K562 (cell line): ENCODE results near the gene BCAS3. TPM values are rescaled to one million over a fixed set of nuclear protein-coding genes. Genes with fewer than 3 reads are reported as not detected.
A peak's percentile ranks its signal among the peaks of the same experiment; 100 is the strongest.

Experiments used
- ATAC-seq: fragments of 200-7000 bp; cut with Tn5 transposase; 3 replicates; pipeline ENCODE4 v1.9.1; 2020; ENCODE audit warnings: moderate library complexity
- BruUV-seq: library from RNA; stranded (reverse); fragments of 400-500 nt; replicated peaks from 2 replicates; lab custom pipeline; 2021; lab: Mats Ljungman, UMichigan
- CTCF ChIA-PET: fragments of 300-600 bp; formaldehyde crosslinking; extraction: SDS; loops from one replicate; lab custom pipeline; 2021; ENCODE audit warnings: low intra/inter-chr PET ratio; lab: Yijun Ruan, JAX
- POLR2A ChIA-PET: fragments of 300-600, 350-650 bp; sonication (Branson Sonifier 250); formaldehyde crosslinking; extraction: SDS; loops from one replicate; lab custom pipeline; 2021; ENCODE audit warnings: antibody characterized with exemption, inconsistent platforms; lab: Yijun Ruan, JAX
- DNase-seq, 4 experiments: peaks; one replicate each; pipeline versions ENCODE4 v3.0.0 to v3.0.0-alpha.2; 2011 to 2018; ENCODE audit warnings: low spot score in 3 of 4, mixed read lengths in 3 of 4; ENCODE audit errors: extremely low read depth in 1 of 4
- FAIRE-seq: peaks from 2 replicates; lab custom pipeline; 2011; peaks lifted over from hg19 to GRCh38; lab: Jason Lieb, UNC
- H2AFZ ChIP-seq: 2 replicates; pipeline ENCODE4 v1.6.0; 2011; ENCODE audit warnings: low read depth, low read length, control low read depth, inconsistent platforms
- H3K27ac ChIP-seq: fragments of 200-600 bp; 3 replicates; pipeline ENCODE4 v1.8.0; 2011; ENCODE audit warnings: low read depth, mild to moderate bottlenecking, control low read depth, inconsistent platforms, low read length, moderate library complexity, mixed read lengths; ENCODE audit errors: extremely low read depth
- H3K27me3 ChIP-seq, 2 experiments: fragments of 300-600 bp in 1 of 2; 2 replicates in 1 of 2; 3 replicates in 1 of 2; pipeline versions ENCODE4 v1.6.0 to v1.8.0; 2011; ENCODE audit warnings: inconsistent platforms in 2 of 2, low read length in 2 of 2, mild to moderate bottlenecking in 1 of 2, mixed read lengths in 1 of 2, moderate library complexity in 1 of 2; ENCODE audit not compliant: control insufficient read depth in 2 of 2, insufficient read depth in 2 of 2
- H3K36me3 ChIP-seq: fragments of 300-600 bp; 3 replicates; pipeline ENCODE4 v1.8.0; 2011; ENCODE audit warnings: mild to moderate bottlenecking, low read length, inconsistent platforms; ENCODE audit not compliant: control insufficient read depth, insufficient read depth
- H3K4me1 ChIP-seq, 2 experiments: fragments of 200-600 bp in 1 of 2; replicated peaks in 1 of 2; 2 replicates in 1 of 2; 3 replicates in 1 of 2; pipeline versions ENCODE4 v1.5.1 to v1.8.0; 2011; ENCODE audit warnings: inconsistent platforms in 2 of 2, low read length in 2 of 2, mild to moderate bottlenecking in 1 of 2, mixed read lengths in 1 of 2, moderate library complexity in 1 of 2; ENCODE audit not compliant: control insufficient read depth in 2 of 2, insufficient read depth in 2 of 2
- H3K4me2 ChIP-seq: 2 replicates; pipeline ENCODE4 v1.6.1; 2011; ENCODE audit warnings: low read length, control low read depth, inconsistent platforms, mixed read lengths; ENCODE audit not compliant: insufficient read depth
- H3K4me3 ChIP-seq: fragments of 200-600 bp; sonication (generic), shearing (Covaris generic); 2 replicates; pipeline ENCODE4 v1.5.1; 2016; ENCODE audit warnings: control low read depth, inconsistent platforms
- H3K79me2 ChIP-seq: fragments of 200-600 bp; 3 replicates; pipeline ENCODE4 v1.8.0; 2011; ENCODE audit warnings: low read length, inconsistent platforms; ENCODE audit not compliant: control insufficient read depth, insufficient read depth
- H3K9ac ChIP-seq, 2 experiments: 2 replicates each; pipeline versions ENCODE4 v1.6.0 to v1.6.1; 2011; ENCODE audit warnings: low read depth in 2 of 2, low read length in 2 of 2, control low read depth in 1 of 2, inconsistent platforms in 1 of 2, mild to moderate bottlenecking in 1 of 2, mixed read lengths in 1 of 2; ENCODE audit not compliant: insufficient read depth in 1 of 2
- H3K9me1 ChIP-seq: one replicate; pipeline ENCODE4 v1.6.0; 2011; ENCODE audit warnings: inconsistent platforms, mild to moderate bottlenecking, low read length, moderate library complexity; ENCODE audit not compliant: control insufficient read depth, insufficient read depth
- H3K9me3 ChIP-seq: replicated peaks from 2 replicates; pipeline ENCODE4 v1.5.1; 2011; ENCODE audit warnings: low read depth, low read length, inconsistent platforms; ENCODE audit not compliant: control insufficient read depth, insufficient read depth
- H4K20me1 ChIP-seq: replicated peaks from 2 replicates; pipeline ENCODE4 v1.6.1; 2011; ENCODE audit warnings: low read length, inconsistent platforms, mixed read lengths; ENCODE audit not compliant: control insufficient read depth, insufficient read depth
- ARID2 ChIP-seq: fragments of 450-650 bp; IDR thresholded peaks from 2 replicates; pipeline ENCODE4 v1.6.1; 2017; ENCODE audit warnings: antibody characterized with exemption, mild to moderate bottlenecking
- CTBP1 ChIP-seq: fragments of 450-650 bp; IDR thresholded peaks from 2 replicates; pipeline ENCODE4 v1.6.1; 2016; ENCODE audit warnings: borderline replicate concordance
- CTCF ChIP-seq, 3 experiments: IDR thresholded peaks in 2 of 3; conservative IDR thresholded peaks in 1 of 3; 2 replicates each; pipeline ENCODE4 v1.5.1; 2011 to 2012; ENCODE audit warnings: low read length in 3 of 3, mild to moderate bottlenecking in 3 of 3, control low read depth in 2 of 3, improper control_type of control experiment in 1 of 3, inconsistent platforms in 1 of 3, low read depth in 1 of 3, mixed read lengths in 1 of 3, moderate library complexity in 1 of 3; ENCODE audit not compliant: insufficient read depth in 2 of 3
- KAT2B ChIP-seq: IDR thresholded peaks from one replicate; pipeline ENCODE4 v1.6.1; 2012; ENCODE audit warnings: low read depth, mild to moderate bottlenecking, control low read depth, inconsistent platforms, low read length, moderate library complexity
- PHF20 ChIP-seq: fragments of 450-650 bp; IDR thresholded peaks from 2 replicates; pipeline ENCODE4 v1.6.1; 2018; ENCODE audit not compliant: partially characterized antibody
- RFX1 ChIP-seq: fragments of 450-650 bp; IDR thresholded peaks from 2 replicates; pipeline ENCODE4 v1.6.1; 2016; ENCODE audit warnings: mild to moderate bottlenecking, moderate library complexity
- ZBTB11 ChIP-seq, 3 experiments: fragments of 200-800 bp in 1 of 3; fragments of 250-450 bp in 1 of 3; fragments of 450-650 bp in 1 of 3; sonication (Bioruptor Pico) in 1 of 3; sonication (Bioruptor generic) in 1 of 3; formaldehyde crosslinking in 1 of 3; IDR thresholded peaks; 2 replicates each; pipeline versions ENCODE4 v1.6.1 to v1.8.0; 2016 to 2022; ENCODE audit warnings: mild to moderate bottlenecking in 2 of 3, missing genetic modification characterization in 2 of 3, missing compliant biosample characterization in 1 of 3, moderate library complexity in 1 of 3
- ZBTB17 ChIP-seq: fragments of 450-650 bp; formaldehyde crosslinking; IDR thresholded peaks from 2 replicates; pipeline ENCODE4 v1.4.0; 2020; ENCODE audit warnings: mild to moderate bottlenecking
- WGBS: fragments of 100-300 bp; shearing (Covaris generic); methylation state at CpG from one replicate; pipeline ENCODE4 v1.1.6; 2016; ENCODE audit warnings: low coverage, mixed read lengths; ENCODE audit not compliant: insufficient coverage; ENCODE audit errors: missing lambda C conversion rate; 5-methylcytosine and 5-hydroxymethylcytosine counted together
- in situ Hi-C: fragments of 300-500 bp; cut with MboI; formaldehyde crosslinking; loops from 4 replicates; pipeline ENCODE4 v1.15.0; 2018; ENCODE audit warnings: inconsistent platforms, mixed read lengths
- intact Hi-C: fragments of 100-400 bp; cut with micrococcal nuclease; formaldehyde crosslinking; loops from 2 replicates; pipeline ENCODE4 v1.14.2; 2022
- polyA plus RNA-seq, 8 experiments: library from polyadenylated mRNA; depleted of rRNA in 4 of 8; stranded (reverse) in 5 of 8; unstranded in 3 of 8; fragments of >200 nt; fragmentation: Nextera tagmentation in 2 of 8; fragmentation: Illumina TruSeq in 1 of 8; extraction: Ambion mirVana in 2 of 8; extraction: Trizol in 1 of 8; gene quantifications; 2 replicates each; pipeline versions ENCODE4 v1.2.1 to v1.2.3, GENCODE V29; 2011 to 2014; ENCODE audit warnings: inconsistent platforms in 1 of 8, missing spikeins in 1 of 8
- total RNA-seq, 7 experiments: library from RNA; depleted of rRNA in 6 of 7; stranded (reverse); fragments of >200 nt in 6 of 7; fragmentation: Illumina TruSeq in 2 of 7; extraction: Trizol in 2 of 7; gene quantifications; 2 replicates each; pipeline versions ENCODE4 v1.2.1 to v1.2.3, GENCODE V29; 2011 to 2021; ENCODE audit warnings: low replicate concordance in 1 of 7

BCAS3 gene
- total and polyA plus RNA-seq, 9 of the 15 experiments (the other 6 are each of a cell fraction or from before 2014, with no cell fraction given): 1.9 to 5.5 (median 3.5) TPM

- H3K4me3 ChIP-seq: no peak overlapping the region
- no peaks in the 10 kb centered on the region for H3K36me3 ChIP-seq
- TF ChIP-seq RFX1: no peak
- TF ChIP-seq CTCF (IDR thresholded peaks at IDR 0.05 in 2 of 3, conservative IDR thresholded peaks at IDR 0.05 in 1 of 3; ENCODE audit: insufficient read depth in 2 of 3, low read depth in 1 of 3, low read length in 3 of 3): no peak
- TF ChIP-seq ZBTB11 (CRISPR knock-in tag; IDR thresholded peaks at IDR 0.05): peak in 1 of 3 experiments; percentile 67; a peak in 2 of 6 replicates
- no peak for TF ChIP-seq CTBP1
- no peak for TF ChIP-seq PHF20
- TF ChIP-seq KAT2B: no peak
- 0 out of 2 replicates have a peak, but pooled peaks have one; percentile 30 for TF ChIP-seq ZBTB17 (CRISPR knock-in tag)
- TF ChIP-seq ARID2: no peak
- ChIA-PET POLR2A (interaction anchor here (0.7 kb wide), 1 partner anchor 24 kb away, joined by 3 read pairs; no protein-coding TSS in a partner anchor), CTCF (no interaction called here)
- ATAC-seq (no peak), DNase-seq (no peak), FAIRE-seq (no peak)
- intact Hi-C loops (no loop called here), in situ Hi-C loops (no loop called here)
- H3K4me1 ChIP-seq: no peaks in the 10 kb centered on the region; a peak in 1 of 5 replicates
- H3K9me3 ChIP-seq: no peaks in the 10 kb centered on the region
- no peak overlapping the region for H3K4me2 ChIP-seq
- no peaks in the 10 kb centered on the region for H4K20me1 ChIP-seq
- H3K9ac ChIP-seq: no peak overlapping the region
- no peaks in the 10 kb centered on the region for H3K79me2 ChIP-seq
- H3K27me3 ChIP-seq: peaks cover 0 to 6% of the 10 kb centered on the region in 2 experiments; a peak in 2 of 5 replicates
- no TSS peak for BruUV-seq
- no peak overlapping the region for H3K27ac ChIP-seq
- 1% methylated on average over 10 of the region's 10 CpGs for WGBS
- no peak overlapping the region for H2AFZ ChIP-seq
- no peaks in the 10 kb centered on the region for H3K9me1 ChIP-seq
Measured at GRCh38 chr17:60792250-60792898, 114.7 kb downstream of the BCAS3 start.
